GM13976 (cell line): ENCODE results near the gene BRPF1.

ENCODE experiments used
- DNase-seq: peaks from one replicate; pipeline ENCODE4 v3.0.0; 2012; ENCODE audit warnings: low spot score
- in situ Hi-C: fragments of 300-500 bp; cut with MboI; formaldehyde crosslinking; loops from one replicate; pipeline ENCODE4 v1.12.0; 2022; ENCODE audit warnings: low sequenced_read_pairs, mixed read lengths, inconsistent platforms; ENCODE audit not compliant: unreplicated experiment
- TF ChIP-seq, protein P1 (sequence below): IDR thresholded peaks from 2 replicates; pipeline ENCODE4 v1.5.1; 2012; ENCODE audit warnings: borderline replicate concordance, mild to moderate bottlenecking; ENCODE audit not compliant: insufficient read depth; ENCODE audit errors: extremely low read depth, missing control alignments, control extremely low read depth

Gene BRPF1

DNA sequence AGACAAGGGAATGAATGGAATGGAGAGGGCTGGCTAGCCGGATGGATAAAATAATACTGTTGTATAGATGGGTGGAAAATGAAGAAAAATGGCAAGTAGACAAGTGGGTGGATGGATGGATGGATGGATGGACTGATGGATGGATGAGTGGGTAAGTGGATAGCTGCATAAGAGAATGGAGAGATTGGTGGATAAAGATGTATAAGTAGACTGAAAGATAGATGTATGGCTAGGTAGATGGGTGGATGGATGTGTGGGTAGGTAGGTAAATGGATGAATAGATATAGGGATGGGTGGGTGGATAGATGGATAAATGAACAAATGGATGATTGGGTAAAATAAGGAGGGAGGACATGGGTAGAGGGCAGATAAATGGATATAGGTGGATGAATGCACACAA, 14.0 kb upstream of the BRPF1 start:
- DNase-seq = no peak
- in situ Hi-C loops = no loop called here
- TF ChIP-seq, protein P1, sequence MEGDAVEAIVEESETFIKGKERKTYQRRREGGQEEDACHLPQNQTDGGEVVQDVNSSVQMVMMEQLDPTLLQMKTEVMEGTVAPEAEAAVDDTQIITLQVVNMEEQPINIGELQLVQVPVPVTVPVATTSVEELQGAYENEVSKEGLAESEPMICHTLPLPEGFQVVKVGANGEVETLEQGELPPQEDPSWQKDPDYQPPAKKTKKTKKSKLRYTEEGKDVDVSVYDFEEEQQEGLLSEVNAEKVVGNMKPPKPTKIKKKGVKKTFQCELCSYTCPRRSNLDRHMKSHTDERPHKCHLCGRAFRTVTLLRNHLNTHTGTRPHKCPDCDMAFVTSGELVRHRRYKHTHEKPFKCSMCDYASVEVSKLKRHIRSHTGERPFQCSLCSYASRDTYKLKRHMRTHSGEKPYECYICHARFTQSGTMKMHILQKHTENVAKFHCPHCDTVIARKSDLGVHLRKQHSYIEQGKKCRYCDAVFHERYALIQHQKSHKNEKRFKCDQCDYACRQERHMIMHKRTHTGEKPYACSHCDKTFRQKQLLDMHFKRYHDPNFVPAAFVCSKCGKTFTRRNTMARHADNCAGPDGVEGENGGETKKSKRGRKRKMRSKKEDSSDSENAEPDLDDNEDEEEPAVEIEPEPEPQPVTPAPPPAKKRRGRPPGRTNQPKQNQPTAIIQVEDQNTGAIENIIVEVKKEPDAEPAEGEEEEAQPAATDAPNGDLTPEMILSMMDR = no peak

DNA sequence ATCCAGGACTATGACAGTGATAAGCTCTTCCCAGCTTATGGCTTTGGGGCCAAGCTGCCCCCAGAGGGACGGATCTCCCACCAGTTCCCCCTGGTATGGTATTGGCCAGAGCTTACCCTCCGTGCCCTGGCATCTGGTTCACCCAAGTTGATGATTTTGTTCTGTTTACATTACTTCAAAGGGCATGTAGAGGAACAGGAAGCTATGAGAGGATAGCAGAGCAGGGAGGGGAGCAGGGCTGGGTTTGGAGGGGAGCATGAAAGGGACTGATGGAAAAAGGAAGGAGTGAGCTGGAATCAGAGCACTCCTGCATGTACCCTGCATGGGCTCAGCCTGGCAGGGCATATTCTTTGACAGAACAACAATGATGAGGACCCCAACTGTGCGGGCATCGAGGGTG, 13.4 kb upstream of the BRPF1 start:
- in situ Hi-C loops = no loop called here
- no peak for DNase-seq
- TF ChIP-seq, protein P1 = no peak

DNA sequence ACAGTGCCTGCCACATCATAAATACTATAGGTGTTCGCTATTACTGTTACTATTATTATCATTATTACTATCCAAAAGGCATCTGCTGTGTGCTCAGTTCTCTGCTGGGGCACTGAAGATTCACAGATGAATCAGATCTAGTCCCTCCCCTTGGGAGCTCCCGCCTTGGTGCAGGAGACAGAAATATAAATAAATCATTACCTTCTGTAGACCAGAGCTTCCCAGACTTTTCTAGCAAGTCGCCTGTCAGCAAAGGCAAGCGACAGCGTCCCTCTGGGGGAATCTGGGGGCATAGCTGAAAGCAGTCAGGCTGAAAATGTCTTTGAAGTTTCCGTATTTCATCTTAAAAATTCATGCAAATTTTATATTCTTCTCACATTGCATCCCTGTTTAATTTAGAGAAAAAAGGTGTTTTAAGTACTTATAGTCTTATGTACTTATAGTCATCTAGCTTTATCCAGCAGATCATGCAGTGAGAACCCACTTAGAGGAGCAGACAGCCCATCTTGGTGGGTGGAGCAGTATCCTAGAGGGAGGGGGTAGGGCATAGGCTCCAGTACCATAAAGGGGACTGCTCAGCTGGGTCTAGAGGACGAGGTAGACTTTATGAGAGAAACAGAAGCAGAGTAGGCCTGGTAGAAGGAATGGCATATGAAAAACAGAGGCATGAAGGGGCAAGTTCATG, 10.4 kb upstream of the BRPF1 start:
- DNase-seq = no peak
- in situ Hi-C loops = no loop called here
- TF ChIP-seq, protein P1 = no peak

DNA sequence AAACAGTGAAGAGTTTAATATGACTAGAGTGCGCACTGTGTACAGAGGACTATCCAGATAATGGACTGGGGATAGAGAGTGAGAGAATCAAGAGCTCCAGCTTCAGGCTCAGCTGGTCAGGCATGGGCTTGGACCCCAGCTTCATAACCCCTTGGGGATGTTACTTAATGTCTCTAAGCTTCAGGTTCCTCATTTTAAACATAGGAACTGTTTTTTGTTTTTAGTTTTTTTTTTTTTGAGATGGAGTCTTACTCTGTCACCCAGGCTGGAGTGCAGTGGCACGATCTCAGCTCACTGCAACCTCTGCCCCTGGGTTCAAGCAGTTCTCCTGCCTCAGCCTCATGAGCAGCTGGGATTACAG, 9.9 kb upstream of the BRPF1 start:
- TF ChIP-seq, protein P1 = no peak
- DNase-seq = no peak
- in situ Hi-C loops = no loop called here

DNA sequence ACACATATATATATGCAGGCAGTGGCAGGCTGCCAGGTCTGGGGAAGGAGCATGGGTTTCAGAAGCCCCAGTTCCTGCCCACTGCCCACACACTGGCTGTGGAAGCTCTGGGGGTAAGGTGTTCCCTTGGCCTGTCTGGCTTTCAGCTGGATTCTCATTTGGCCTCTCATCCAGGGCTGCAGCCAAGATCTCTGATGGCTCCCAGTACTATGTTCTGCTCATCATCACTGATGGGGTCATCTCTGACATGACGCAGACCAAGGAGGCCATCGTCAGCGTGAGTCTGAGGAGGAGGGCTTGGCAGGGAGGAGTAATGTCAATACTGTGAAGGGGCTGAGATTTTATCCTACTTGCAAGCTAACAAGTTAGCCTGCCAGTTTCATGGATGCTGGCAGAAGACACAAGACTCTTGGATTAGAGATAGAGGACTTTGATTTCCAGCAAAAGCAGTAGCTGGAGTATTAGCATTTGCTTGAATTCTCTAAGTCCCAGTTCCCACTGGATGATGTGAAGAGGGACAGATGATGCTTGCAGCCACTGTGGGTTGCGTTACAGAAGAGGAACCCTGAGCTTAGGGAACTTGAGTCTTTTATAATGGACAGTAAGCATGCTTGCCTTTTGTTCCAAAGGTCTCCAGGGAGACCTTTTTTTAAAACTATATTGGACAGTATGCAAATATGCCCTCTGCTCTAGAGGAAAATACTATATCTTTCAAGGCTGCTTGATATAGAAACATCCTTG, 5.6 kb upstream of the BRPF1 start:
- in situ Hi-C loops = no loop called here
- TF ChIP-seq, protein P1 = no peak

DNA sequence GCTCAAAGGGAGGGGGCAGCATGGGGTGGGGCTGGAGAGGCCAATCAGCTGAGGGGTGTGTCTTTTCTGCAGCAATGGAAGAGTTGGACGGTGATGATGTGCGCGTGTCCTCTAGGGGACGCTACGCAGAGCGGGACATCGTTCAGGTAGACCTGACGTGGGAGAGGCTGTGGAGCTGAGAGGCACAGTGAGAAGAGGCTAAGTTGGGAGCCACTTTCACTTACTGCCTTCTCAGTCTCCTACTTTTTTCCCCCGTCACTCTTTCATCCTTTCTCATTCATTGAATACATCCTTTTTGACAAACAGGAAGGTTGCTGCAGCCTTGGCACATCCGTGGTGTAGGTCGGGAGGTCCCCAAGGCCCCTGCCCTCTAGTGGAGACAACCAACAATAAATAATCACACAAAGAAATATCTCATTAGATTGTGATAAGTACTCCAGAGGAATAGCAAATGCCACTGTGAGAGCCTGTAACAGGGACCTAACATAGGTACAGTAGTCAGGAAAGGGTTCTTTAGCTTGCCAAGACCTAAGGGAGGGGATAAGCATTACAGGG, 4.4 kb upstream of the BRPF1 start:
- DNase-seq = peak; percentile 56
- in situ Hi-C loops = no loop called here
- TF ChIP-seq, protein P1 = peak; percentile 17

More for the DNA sequence above, 5.6 kb upstream of the BRPF1 start:
- DNase-seq = no peak
